ENCODE results near the gene ITFG2. TPM values are rescaled to one million over a fixed set of nuclear protein-coding genes. Genes with fewer than 3 reads are reported as not detected.

The ITFG2 gene
- total RNA-seq, 1 experiment from 2014 or later, result 39.2 TPM

- H3K27ac ChIP-seq (ENCODE audit: low read depth, low read length, poor library complexity, severe bottlenecking), result no peak overlapping the region
- ChIA-PET CTCF (no interaction called here), POLR2A (ENCODE audit: low non-redundant PET) (no interaction called here)
- no peaks in the 10 kb centered on the region for H3K27me3 ChIP-seq (replicated peaks; ENCODE audit: insufficient read depth, low read depth, low read length, poor library complexity)
- H3K36me3 ChIP-seq (ENCODE audit: insufficient read depth, low read length, poor library complexity, severe bottlenecking), result peaks cover 87% of the 10 kb centered on the region
- no TSS peak for BruUV-seq (replicated peaks)
- intact Hi-C loops (cut with micrococcal nuclease; ENCODE audit: unreplicated experiment), result no loop called here
- H3K9me3 ChIP-seq (ENCODE audit: low read depth, low read length, poor library complexity, severe bottlenecking), result no peaks in the 10 kb centered on the region
- TF ChIP-seq EZH2 (IDR thresholded peaks at IDR 0.05; ENCODE audit: borderline replicate concordance, low read depth, low read length, poor library complexity, severe bottlenecking) (no peak), CTCF (conservative IDR thresholded peaks at IDR 0.05; ENCODE audit: low read depth, low read length) (no peak)
- DNase-seq (ENCODE audit: low spot score), result no peak
- peaks cover 15% of the 10 kb centered on the region for H3K4me1 ChIP-seq (ENCODE audit: insufficient read depth, low read length, poor library complexity, severe bottlenecking)
- no peak overlapping the region for H3K4me3 ChIP-seq (ENCODE audit: low read depth, low read length, poor library complexity, severe bottlenecking)
These were observed 12.4 kb upstream of the ITFG2 start for GRCh38 chr12:2800046-2800570.

- no peak for DNase-seq (ENCODE audit: low spot score)
- BruUV-seq (replicated peaks), result no TSS peak
- ChIA-PET POLR2A (ENCODE audit: low non-redundant PET) (no interaction called here), CTCF (no interaction called here)
- Histone ChIP-seq H3K36me3 (ENCODE audit: insufficient read depth, low read length, poor library complexity, severe bottlenecking) (peaks cover 97% of the 10 kb centered on the region), H3K27ac (ENCODE audit: low read depth, low read length, poor library complexity, severe bottlenecking) (no peak overlapping the region), H3K27me3 (replicated peaks; ENCODE audit: insufficient read depth, low read depth, low read length, poor library complexity) (no peaks in the 10 kb centered on the region), H3K4me3 (ENCODE audit: low read depth, low read length, poor library complexity, severe bottlenecking) (no peak overlapping the region), H3K4me1 (ENCODE audit: insufficient read depth, low read length, poor library complexity, severe bottlenecking) (peaks cover 12% of the 10 kb centered on the region), H3K9me3 (ENCODE audit: low read depth, low read length, poor library complexity, severe bottlenecking) (no peaks in the 10 kb centered on the region)
- no peak for TF ChIP-seq EZH2 (IDR thresholded peaks at IDR 0.05; ENCODE audit: borderline replicate concordance, low read depth, low read length, poor library complexity, severe bottlenecking)
- no peak for TF ChIP-seq CTCF (conservative IDR thresholded peaks at IDR 0.05; ENCODE audit: low read depth, low read length)
- intact Hi-C loops (cut with micrococcal nuclease; ENCODE audit: unreplicated experiment), result no loop called here
These were observed 11.3 kb upstream of the ITFG2 start for GRCh38 chr12:2801044-2801783.

- Histone ChIP-seq H3K27me3 (replicated peaks; ENCODE audit: insufficient read depth, low read depth, low read length, poor library complexity) (no peaks in the 10 kb centered on the region), H3K9me3 (ENCODE audit: low read depth, low read length, poor library complexity, severe bottlenecking) (no peaks in the 10 kb centered on the region), H3K4me3 (ENCODE audit: low read depth, low read length, poor library complexity, severe bottlenecking) (no peak overlapping the region), H3K4me1 (ENCODE audit: insufficient read depth, low read length, poor library complexity, severe bottlenecking) (peaks cover 4% of the 10 kb centered on the region), H3K36me3 (ENCODE audit: insufficient read depth, low read length, poor library complexity, severe bottlenecking) (peaks cover 78% of the 10 kb centered on the region), H3K27ac (ENCODE audit: low read depth, low read length, poor library complexity, severe bottlenecking) (no peak overlapping the region)
- no peak for DNase-seq (ENCODE audit: low spot score)
- POLR2A ChIA-PET (ENCODE audit: low non-redundant PET), result no interaction called here
- TF ChIP-seq EZH2 (IDR thresholded peaks at IDR 0.05; ENCODE audit: borderline replicate concordance, low read depth, low read length, poor library complexity, severe bottlenecking) (no peak), CTCF (conservative IDR thresholded peaks at IDR 0.05; ENCODE audit: low read depth, low read length) (no peak)
- CTCF ChIA-PET, result no interaction called here
- intact Hi-C loops (cut with micrococcal nuclease; ENCODE audit: unreplicated experiment), result no loop called here
- no TSS peak for BruUV-seq (replicated peaks)
These were observed 8.7 kb upstream of the ITFG2 start for GRCh38 chr12:2803635-2804392.
